Hematopoietic multipotent progenitor cell treated with erythropoietin and hydrocortisone succinate and interleukin-3 and kit ligand, for 15 days (in vitro differentiated cells): ENCODE results near the gene DPM3.
A peak's percentile ranks its signal among the peaks of the same experiment; 100 is the strongest.
"Not testable (repeated sequence)": the region's sequence is repeated elsewhere in the genome, so short reads cannot be mapped to it uniquely, and the experiment has no call there.

ENCODE experiments used
- DNase-seq: peaks from one replicate; pipeline ENCODE4 v3.0.0-alpha.2; 2015; ENCODE audit warnings: low spot score

Gene DPM3

DNA sequence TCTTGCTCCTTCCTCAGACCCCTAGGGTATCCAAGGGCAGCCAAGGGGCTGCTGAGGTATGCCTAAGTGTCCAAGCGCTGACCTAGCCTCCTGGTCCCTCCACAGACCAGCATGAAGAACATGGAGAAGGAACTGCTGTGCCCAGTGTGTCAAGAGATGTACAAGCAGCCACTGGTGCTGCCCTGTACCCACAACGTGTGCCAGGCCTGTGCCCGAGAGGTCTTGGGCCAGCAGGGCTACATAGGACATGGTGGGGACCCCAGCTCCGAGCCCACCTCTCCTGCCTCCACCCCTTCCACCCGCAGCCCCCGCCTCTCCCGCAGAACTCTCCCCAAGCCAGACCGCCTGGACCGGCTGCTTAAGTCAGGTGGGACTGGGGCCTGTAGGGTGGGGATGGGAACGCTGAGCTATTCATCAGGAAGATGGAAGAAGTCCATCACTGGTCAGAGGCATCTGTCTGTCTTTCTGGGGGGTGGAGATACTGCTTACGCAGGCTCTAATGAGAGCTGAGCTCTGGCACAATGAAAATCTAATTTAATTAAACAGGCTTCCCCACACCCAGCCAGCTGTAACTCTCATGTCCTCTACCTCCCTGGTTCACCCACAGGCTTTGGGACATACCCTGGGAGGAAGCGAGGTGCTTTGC, 35.1 kb upstream of the DPM3 start:
- no peak for DNase-seq

- no peak for DNase-seq
Observed at GRCh38 chr1:155174324-155175280, 34.3 kb upstream of the DPM3 start.

DNA sequence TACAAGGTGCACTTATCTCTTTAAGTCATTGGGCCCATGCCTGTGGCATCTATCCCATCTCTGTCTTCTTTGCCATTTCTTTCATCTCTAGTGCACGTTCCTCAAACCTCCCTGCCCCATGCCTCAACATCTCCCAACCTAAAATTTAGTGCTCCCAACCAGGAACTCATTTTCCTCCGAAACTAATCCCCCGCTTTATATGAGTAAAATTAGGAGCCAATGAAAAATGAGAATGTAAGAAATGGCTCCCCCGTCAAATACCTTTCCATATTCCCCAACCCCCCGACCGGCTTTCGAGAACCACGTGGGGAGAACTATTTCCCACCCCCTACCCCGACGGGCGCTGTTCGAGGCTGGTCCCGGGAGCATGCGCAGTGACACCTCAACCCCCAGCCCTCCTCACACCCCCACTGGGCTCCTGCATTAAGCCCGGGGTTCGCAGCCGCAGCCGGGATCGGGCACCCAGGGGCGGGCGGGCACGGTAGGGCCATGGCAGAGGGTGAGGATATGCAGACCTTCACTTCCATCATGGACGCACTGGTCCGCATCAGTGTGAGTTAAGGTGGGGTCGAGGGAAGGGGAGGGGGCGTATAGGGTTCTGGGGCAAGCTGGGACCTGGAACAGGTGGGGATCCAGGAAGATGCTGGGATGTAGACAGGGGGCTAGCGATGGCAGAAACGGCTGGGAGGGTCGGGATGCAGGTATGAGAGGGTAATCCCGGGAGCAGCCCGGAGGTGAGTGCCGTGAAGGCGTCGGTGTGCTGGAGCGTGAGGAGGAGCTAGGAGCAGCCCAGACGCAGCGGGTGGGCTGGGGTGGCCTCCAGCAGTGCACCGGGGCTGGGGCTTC, 33.4 kb upstream of the DPM3 start, which contains the start of gene TRIM46:
TSS of gene TRIM46 (plus strand) at position 372 of the 846 bp plus-strand sequence. CDS start at position 490, 118 bp downstream.
- DNase-seq, result no peak

DNA sequence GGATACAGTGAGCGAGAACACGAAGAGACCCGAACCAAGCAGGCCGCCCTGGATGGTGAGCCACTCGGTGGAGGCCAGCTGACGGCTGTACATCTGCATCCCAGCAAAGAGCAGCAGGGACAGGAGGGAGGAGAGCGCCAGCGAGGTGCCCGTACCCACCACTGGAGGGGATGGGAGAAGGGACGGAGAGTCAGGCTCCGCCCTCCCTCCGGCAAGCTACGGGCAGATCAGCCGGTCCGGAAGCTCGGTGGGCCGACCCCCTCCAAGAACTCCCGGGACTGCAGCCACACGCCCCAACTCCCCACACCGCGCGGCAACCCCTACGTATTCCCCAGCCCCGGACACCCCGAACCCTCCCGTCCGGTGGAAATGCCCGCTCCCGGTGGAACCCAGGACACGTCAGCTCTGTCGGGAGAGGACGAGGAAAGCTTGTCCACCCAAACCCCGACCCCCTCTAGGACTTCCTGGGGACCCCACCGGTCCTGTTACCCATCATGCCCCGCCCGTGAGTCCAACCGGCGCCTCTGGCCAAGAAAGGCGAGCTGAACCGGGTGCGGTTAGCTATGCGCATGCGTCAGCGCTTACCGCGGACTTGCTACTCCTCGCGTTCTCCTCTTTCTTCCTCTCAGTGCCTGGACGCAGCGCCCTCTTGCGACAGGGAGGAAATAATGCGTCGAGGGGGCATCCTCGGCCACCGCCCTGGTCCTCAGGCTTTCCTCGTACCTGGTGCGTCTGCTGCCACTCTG, 32.6 kb upstream of the DPM3 start, which contains the start of gene KRTCAP2:
TSS of gene KRTCAP2 (minus strand) at position 573 of the 746 bp plus-strand sequence. CDS start at position 493, 80 bp downstream.
- peak; percentile 97 for DNase-seq

DNA sequence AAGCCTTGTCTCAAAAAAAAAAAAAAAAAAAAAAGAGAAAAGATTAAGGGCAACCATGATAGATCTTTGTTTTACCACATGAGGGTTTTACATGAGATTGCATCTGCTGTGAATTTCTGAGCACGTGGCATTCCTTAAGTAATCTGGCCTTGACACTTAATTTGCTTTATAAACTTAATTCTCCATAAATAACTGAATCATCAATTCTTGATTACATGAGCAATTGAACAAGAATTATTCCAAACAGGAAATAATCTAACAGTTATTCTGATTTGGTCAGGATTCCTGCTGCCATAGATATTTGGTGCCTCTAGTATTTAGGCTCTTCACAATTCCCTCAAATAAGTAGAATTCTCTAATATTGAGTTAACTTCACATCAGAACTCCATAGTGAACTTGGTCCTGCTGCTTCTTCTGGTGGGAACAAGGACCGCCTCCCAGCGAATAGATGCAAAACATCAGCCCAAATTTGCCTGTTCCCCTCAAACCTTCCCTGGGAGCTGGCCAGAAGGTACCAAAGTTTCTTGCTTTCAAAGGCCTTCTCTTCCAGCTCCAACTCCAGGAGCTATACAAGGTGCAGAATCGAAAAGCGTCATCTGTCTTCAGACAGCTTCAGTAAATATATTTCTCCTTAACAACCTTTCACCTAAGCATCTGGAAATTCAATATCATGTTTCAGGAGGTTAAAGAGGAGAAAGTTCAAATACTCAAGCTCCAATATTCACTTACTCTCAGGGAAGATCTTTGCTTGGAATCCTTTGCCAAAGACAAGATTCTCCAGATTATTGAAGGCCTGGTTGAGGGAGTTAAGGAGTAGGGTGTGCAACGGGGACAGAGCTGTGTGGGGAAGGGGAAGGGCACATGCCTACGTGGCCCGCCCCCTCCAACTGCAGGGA, 31.8 kb upstream of the DPM3 start:
- DNase-seq, result no peak

- DNase-seq, result no peak
Observed at GRCh38 chr1:155170806-155171205, 30.5 kb upstream of the DPM3 start.

- no peak for DNase-seq
Observed at GRCh38 chr1:155170101-155170785, 29.9 kb upstream of the DPM3 start.

GRCh38 chr1:155169541-155169940, 29.2 kb upstream of the DPM3 start:
- no peak for DNase-seq

DNA sequence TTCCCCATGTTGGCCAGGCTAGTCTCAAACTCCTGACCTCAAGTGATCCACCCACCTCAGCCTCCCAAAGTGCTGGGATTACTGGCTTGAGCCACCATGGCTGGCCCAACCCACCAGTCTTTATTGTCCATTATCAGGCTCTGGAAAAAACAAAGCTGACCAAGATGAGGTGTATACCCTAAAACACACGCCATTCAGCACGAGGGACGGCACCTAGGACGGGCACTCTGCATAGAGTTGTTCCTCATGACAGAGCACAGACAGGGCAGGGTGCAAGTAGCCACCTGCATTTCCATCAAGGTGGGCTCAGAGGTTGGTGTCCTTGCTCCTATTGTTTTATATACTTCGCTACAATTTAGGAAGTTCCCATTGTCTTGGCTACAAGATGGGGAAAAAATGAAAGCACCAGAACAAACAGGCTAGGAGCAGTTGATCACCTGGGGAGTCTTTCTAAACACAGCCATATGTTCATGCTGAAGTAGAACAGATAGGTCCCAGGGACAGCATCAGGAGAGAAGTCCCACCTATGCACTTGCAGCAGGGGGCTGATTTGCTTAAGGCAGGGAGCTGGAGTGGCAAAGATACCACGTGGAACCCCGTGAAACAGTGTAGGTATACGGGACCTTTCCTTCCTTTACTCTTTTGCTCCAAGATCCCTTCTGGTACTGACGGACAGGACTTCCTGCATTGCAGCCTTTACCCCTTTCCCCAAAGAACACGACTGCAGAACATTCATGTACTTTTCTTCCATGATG, 28.3 kb upstream of the DPM3 start:
- no peak for DNase-seq

DNA sequence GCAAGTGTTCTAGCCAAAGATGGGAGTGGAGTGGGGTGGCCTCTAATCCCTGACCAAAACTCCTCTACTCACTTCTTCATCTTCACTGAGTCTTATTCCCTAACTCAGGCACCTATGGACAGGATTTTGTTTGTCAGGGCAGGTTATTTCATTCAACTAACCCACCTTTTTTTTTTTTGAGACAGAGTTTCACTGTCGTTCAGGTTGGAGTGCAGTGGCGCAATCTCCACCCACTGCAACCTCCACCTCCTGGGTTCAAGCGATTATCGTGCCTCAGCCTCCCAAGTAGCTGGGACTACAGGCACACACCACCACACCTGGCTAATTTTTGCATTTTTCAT, 27.7 kb upstream of the DPM3 start:
- not testable (repeated sequence) for DNase-seq

GRCh38 chr1:155167166-155168104, 27.1 kb upstream of the DPM3 start:
- peak; percentile 90 for DNase-seq

- DNase-seq, result no peak
Observed at GRCh38 chr1:155166471-155167165, 26.3 kb upstream of the DPM3 start.

DNA sequence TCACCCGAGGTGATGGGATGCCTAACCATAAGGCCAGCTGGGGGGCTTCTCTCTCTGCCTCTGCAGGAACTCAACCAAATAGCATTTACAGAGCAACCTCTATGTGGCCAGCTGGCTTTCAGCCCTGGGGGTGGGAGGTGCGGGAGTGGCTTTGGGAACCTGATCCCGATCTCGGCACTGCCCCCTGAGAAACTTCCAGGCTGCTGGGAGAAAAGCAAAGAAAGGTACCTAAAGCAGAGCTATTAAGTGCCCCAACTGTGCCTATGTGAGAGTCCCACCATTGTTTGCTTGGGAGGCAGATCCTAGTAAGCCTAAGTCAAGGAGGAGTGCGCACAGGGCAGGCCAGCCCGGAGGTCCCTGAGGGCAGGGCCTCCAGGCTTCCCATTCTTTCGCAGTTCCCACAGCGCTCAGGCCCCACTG, 25.7 kb upstream of the DPM3 start:
- no peak for DNase-seq

DNA sequence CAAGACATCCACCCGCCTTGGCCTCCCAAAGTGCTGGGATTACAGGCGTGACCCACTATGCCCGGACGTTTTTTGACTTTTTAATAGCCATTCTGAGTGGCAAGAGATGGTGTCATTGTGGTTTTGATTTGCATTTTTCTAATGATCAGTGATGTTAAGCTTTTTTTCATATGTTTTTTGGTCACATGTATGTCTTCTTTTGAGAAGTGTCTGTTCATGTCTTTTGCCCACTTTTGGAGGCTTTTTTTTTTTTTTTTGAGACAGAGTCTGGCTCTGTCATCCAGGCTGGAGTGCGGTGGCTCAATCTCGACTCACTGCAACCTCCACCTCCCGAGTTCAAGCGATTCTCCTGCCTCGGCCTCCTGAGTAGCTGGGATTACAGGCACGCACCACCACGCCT, 24.3 kb upstream of the DPM3 start:
- DNase-seq, result not testable (repeated sequence)

DNA sequence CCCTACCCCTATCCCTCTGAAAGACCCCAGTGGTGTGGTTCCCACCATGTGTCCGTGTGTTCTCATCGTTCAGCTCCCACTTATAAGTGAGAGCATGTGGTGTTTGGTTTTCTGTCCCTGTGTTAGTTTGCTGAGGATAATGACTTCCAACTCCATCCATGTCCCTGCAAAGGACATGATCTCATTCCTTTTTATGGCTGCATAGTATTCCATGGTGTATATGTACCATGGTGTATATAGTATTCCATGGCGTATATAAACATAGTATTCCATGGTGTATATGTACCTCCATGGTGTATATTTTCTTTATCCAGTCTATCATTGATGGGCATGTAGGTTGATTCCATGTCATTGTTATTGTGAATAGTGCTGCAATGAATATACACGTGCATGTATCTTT, 23.5 kb upstream of the DPM3 start:
- not testable (repeated sequence) for DNase-seq

DNA sequence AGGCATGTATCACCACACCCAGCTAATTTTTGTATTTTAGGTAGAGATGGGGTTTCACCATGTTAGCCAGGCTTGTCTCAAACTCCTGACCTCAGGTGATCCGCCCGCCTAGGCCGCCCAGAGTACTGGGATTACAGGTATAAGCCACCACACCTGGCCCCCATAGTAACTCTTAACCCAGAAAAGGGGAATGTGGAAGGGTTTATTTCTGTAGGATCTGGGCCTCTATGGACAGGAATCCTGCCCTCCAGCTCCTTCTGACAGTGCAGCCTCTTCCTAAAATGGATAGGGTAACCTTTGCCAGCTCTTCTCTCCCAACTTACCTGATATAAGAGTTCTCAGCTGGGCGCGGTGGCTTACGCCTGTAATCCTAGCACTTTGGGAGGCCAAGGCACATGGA, 22.3 kb upstream of the DPM3 start:
- DNase-seq, result not testable (repeated sequence)

DNA sequence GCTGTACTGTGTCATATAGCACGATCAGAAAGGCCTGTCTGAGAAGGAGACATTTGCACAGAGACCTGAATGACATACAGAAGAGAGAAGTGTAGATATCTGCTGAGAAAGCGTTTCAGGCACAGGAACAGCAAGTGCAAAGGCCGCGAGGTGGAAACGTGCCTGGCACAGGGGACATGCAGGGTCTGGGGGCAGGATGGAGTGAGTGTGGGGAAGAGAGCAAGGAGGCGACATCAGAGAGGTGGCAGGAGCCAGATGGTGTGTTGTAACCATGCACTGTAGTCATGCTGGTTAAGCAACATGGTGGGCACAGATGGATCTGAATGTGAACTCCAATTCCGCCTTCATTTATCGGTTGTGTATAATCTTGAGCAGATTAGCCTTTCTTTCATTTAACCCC, 19.8 kb upstream of the DPM3 start:
- DNase-seq, result no peak
